HEK293 (cell line): ENCODE data around the gene ASPDH.

Source experiments
- SETDB1 ChIP-seq: IDR thresholded peaks from one replicate; pipeline ENCODE4 v1.6.1; 2017; ENCODE audit warnings: mild to moderate bottlenecking, low read length, moderate library complexity, mixed read lengths; ENCODE audit not compliant: insufficient read length
- ZBTB8A ChIP-seq: fragments of 450-650 bp; formaldehyde crosslinking; IDR thresholded peaks from 2 replicates; pipeline ENCODE4 v1.5.1; 2016; ENCODE audit warnings: missing biosample characterization, missing genetic modification characterization
- TF ChIP-seq, protein P1 (sequence below): fragments of 450-650 bp; formaldehyde crosslinking; IDR thresholded peaks from 2 replicates; pipeline ENCODE4 v1.5.1; 2016; ENCODE audit warnings: missing biosample characterization, missing genetic modification characterization
- TF ChIP-seq, protein P2 (sequence below): fragments of 450-650 bp; formaldehyde crosslinking; IDR thresholded peaks from 2 replicates; pipeline ENCODE4 v1.5.1; 2016; ENCODE audit warnings: missing biosample characterization, missing genetic modification characterization

DNA sequence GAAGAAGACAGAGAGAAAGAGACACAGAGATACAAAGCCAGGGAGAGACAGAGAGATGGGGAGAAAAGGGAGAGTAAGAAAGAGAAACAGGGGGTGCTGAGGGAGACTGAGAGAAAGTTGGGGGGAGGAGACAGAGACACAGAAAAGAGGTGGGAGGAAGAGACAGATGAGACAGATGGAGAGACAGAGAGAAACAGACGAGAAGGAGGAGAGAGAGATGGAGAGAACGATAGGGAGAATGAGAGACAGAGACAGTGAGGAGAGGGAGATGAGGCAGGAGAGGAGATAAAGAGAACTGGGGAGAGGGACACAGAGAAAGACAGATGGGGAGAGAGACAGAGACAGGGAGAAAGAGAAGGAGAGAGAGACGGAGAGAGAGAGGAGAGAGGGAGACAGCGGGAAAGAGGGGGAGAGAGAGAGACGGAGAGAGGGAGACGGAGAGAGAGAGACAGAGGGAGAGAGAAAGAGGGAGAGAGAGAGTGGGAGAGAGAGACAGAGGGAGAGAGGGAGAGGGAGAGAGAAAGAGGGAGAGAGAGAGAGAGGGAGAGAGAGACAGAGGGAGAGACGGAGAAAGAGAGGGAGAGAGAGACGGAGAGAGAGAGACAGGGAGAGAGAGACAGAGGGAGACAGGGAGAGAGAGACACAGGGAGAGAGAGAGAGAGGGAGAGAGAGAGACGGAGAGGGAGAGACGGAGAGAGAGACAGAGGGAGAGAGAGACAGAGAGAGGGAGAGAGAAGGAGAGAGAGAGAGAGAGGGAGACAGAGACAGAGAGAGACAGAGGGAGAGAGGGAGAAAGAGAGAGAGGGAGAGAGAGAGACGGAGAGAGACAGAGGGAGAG is 15.3 kb downstream of the ASPDH start:
- TF ChIP-seq ZBTB8A (tag by site-specific recombination) = no peak
- TF ChIP-seq, protein P1, sequence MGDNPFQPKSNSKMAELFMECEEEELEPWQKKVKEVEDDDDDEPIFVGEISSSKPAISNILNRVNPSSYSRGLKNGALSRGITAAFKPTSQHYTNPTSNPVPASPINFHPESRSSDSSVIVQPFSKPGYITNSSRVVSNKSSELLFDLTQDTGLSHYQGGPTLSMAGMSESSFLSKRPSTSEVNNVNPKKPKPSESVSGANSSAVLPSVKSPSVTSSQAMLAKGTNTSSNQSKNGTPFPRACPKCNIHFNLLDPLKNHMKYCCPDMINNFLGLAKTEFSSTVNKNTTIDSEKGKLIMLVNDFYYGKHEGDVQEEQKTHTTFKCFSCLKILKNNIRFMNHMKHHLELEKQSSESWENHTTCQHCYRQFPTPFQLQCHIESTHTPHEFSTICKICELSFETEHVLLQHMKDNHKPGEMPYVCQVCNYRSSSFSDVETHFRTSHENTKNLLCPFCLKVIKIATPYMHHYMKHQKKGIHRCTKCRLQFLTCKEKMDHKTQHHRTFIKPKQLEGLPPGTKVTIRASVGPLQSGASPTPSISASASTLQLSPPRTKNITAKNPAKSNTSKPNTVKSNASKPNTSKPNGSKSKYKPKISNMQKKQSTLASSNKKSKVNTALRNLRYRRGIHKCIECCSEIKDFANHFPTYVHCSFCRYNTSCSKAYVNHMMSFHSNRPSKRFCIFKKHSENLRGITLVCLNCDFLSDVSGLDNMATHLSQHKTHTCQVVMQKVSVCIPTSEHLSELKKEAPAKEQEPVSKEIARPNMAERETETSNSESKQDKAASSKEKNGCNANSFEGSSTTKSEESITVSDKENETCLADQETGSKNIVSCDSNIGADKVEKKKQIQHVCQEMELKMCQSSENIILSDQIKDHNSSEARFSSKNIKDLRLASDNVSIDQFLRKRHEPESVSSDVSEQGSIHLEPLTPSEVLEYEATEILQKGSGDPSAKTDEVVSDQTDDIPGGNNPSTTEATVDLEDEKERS (tag by site-specific recombination) = no peak
- no peak for TF ChIP-seq SETDB1
- TF ChIP-seq, protein P2, sequence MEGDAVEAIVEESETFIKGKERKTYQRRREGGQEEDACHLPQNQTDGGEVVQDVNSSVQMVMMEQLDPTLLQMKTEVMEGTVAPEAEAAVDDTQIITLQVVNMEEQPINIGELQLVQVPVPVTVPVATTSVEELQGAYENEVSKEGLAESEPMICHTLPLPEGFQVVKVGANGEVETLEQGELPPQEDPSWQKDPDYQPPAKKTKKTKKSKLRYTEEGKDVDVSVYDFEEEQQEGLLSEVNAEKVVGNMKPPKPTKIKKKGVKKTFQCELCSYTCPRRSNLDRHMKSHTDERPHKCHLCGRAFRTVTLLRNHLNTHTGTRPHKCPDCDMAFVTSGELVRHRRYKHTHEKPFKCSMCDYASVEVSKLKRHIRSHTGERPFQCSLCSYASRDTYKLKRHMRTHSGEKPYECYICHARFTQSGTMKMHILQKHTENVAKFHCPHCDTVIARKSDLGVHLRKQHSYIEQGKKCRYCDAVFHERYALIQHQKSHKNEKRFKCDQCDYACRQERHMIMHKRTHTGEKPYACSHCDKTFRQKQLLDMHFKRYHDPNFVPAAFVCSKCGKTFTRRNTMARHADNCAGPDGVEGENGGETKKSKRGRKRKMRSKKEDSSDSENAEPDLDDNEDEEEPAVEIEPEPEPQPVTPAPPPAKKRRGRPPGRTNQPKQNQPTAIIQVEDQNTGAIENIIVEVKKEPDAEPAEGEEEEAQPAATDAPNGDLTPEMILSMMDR (tag by site-specific recombination) = no peak
